Tibial artery (tissue), 4 donors: ENCODE results near the gene SRRM5.
"Not testable (repeated sequence)": the region's sequence is repeated elsewhere in the genome, so short reads cannot be mapped to it uniquely, and the experiment has no call there.

Experiments used
- DNase-seq, 2 donors: peaks; one replicate each; pipeline ENCODE4 v3.0.0-alpha.2; 2019
- H3K27ac ChIP-seq, 2 donors: fragments of 200-600 bp; sonication (generic) in 1 of 2; 1 replicate in 1 of 2; 2 replicates in 1 of 2; pipeline ENCODE4 v1.5.1; 2018 to 2019; ENCODE audit warnings: mild to moderate bottlenecking in 1 of 2
- H3K27me3 ChIP-seq, 2 donors: fragments of 200-600 bp; sonication (generic) in 1 of 2; one replicate each; pipeline versions ENCODE4 v1.5.1 to v1.6.0; 2016 to 2019
- H3K36me3 ChIP-seq, 3 donors: fragments of 200-600 bp; sonication (generic) in 2 of 3; one replicate each; pipeline ENCODE4 v1.5.1; 2016 to 2019; ENCODE audit warnings: mild to moderate bottlenecking in 2 of 3
- H3K4me1 ChIP-seq, 4 donors: fragments of 200-600 bp; sonication (generic) in 2 of 4; 1 replicate in 3 of 4; 2 replicates in 1 of 4; pipeline ENCODE4 v1.5.1; 2016 to 2019
- H3K4me3 ChIP-seq, 2 donors: fragments of 200-600 bp; sonication (generic) in 1 of 2; 1 replicate in 1 of 2; 2 replicates in 1 of 2; pipeline ENCODE4 v1.5.1; 2018 to 2019; ENCODE audit warnings: mild to moderate bottlenecking in 2 of 2
- H3K9me3 ChIP-seq, 3 donors: fragments of 200-600 bp; sonication (generic) in 1 of 3; one replicate each; pipeline ENCODE4 v1.5.1; 2016 to 2019
- intact Hi-C: fragments of 100-400 bp; cut with DNase I; formaldehyde crosslinking; loops from one replicate; pipeline ENCODE4 v1.15.0; 2023; ENCODE audit warnings: low total_unique reads
- TF ChIP-seq, protein P1 (sequence below), 2 experiments: fragments of 200-600 bp in 1 of 2; fragments of 450-650 bp in 1 of 2; IDR thresholded peaks; one replicate each; pipeline ENCODE4 v1.5.1; 2017 to 2019; ENCODE audit warnings: antibody characterized with exemption in 2 of 2, mild to moderate bottlenecking in 1 of 2, moderate library complexity in 1 of 2

SRRM5 gene

DNA sequence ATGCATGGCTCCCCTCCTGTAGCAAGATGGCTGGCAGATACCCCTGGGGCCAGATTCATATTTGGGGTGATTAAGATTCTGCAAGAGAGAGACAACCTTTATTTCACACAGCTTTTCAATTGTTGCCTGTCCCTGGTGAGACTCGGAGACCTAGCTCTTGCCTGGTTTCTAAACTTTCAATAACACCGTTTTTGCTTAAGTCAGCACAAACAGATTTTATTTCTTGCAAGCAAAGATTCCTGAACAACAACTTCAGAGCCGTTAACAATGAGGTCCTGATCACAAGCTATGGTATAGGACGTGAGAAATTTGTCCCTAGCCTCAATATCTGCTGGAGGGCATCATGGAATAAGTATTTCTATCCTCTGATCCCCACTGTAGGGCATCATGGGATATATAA lies 30.6 kb downstream of the SRRM5 start:
- TF ChIP-seq, protein P1, sequence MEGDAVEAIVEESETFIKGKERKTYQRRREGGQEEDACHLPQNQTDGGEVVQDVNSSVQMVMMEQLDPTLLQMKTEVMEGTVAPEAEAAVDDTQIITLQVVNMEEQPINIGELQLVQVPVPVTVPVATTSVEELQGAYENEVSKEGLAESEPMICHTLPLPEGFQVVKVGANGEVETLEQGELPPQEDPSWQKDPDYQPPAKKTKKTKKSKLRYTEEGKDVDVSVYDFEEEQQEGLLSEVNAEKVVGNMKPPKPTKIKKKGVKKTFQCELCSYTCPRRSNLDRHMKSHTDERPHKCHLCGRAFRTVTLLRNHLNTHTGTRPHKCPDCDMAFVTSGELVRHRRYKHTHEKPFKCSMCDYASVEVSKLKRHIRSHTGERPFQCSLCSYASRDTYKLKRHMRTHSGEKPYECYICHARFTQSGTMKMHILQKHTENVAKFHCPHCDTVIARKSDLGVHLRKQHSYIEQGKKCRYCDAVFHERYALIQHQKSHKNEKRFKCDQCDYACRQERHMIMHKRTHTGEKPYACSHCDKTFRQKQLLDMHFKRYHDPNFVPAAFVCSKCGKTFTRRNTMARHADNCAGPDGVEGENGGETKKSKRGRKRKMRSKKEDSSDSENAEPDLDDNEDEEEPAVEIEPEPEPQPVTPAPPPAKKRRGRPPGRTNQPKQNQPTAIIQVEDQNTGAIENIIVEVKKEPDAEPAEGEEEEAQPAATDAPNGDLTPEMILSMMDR (IDR thresholded peaks at IDR 0.05): no peak
- no peak overlapping the region for H3K4me3 ChIP-seq
- H3K27ac ChIP-seq: no peak overlapping the region
- peaks cover 0 to 14% (median 8%) of the 10 kb centered on the region in 3 donors for H3K36me3 ChIP-seq
- intact Hi-C loops: no loop called here
- H3K4me1 ChIP-seq: peaks cover 0 to 16% (median 10%) of the 10 kb centered on the region in 4 donors
- H3K9me3 ChIP-seq: no peaks in the 10 kb centered on the region
- no peak for DNase-seq
- peaks cover 0 to 35% of the 10 kb centered on the region in 2 donors for H3K27me3 ChIP-seq

DNA sequence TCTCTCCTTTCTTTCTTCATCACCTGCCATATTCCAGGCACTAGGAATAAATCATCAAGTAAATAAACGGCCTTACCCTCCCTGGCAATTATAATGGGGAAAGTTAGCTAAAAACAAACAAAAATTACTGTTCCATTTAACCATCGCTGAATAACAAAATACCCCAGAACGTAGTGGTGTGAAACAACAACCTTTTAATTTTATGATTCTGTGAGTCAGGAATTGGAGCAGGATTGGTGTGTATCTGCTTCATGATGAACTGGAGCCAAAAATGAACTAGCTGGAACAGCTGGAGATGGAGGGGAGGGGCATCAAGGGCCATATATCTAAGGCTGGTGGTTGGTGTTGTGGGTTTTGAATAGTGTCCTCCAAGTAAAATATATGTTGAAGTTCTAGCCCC lies 31.4 kb downstream of the SRRM5 start:
- peaks cover 0 to 16% (median 10%) of the 10 kb centered on the region in 4 donors for H3K4me1 ChIP-seq
- H3K27me3 ChIP-seq: peaks cover 0 to 34% of the 10 kb centered on the region in 2 donors
- H3K27ac ChIP-seq: no peak overlapping the region
- H3K4me3 ChIP-seq: no peak overlapping the region
- H3K9me3 ChIP-seq: no peaks in the 10 kb centered on the region
- peaks cover 0 to 17% (median 13%) of the 10 kb centered on the region in 3 donors for H3K36me3 ChIP-seq
- intact Hi-C loops: no loop called here
- TF ChIP-seq, protein P1 (IDR thresholded peaks at IDR 0.05): no peak
- no peak for DNase-seq

DNA sequence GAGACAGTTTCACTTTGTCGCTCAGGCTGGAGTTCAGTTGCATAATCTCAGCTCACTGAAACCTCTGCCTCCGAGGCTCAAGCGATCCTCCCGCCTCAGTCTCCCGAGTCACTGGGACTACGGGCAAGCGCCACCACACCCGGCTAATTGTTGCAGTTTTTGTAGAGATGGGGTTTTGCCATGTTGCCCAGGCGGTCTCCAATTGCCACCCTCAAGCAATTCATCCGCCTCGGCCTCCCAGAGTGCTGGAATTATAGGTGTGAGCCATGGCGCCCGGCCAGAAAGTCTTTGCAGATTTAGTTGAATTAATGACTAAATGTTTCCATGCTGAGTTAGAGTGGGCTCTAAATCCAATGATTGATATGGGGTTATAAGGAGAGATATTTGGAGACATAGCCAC lies 32.3 kb downstream of the SRRM5 start:
- Histone ChIP-seq H3K4me3 (no peak overlapping the region), H3K4me1 (peaks cover 0 to 13% (median 9%) of the 10 kb centered on the region in 4 donors), H3K27me3 (peaks cover 0 to 26% of the 10 kb centered on the region in 2 donors), H3K36me3 (peaks cover 6 to 25% (median 22%) of the 10 kb centered on the region in 3 donors), H3K9me3 (no peaks in the 10 kb centered on the region), H3K27ac (no peak overlapping the region)
- DNase-seq: no peak
- TF ChIP-seq, protein P1 (IDR thresholded peaks at IDR 0.05): no peak
- intact Hi-C loops: no loop called here

DNA sequence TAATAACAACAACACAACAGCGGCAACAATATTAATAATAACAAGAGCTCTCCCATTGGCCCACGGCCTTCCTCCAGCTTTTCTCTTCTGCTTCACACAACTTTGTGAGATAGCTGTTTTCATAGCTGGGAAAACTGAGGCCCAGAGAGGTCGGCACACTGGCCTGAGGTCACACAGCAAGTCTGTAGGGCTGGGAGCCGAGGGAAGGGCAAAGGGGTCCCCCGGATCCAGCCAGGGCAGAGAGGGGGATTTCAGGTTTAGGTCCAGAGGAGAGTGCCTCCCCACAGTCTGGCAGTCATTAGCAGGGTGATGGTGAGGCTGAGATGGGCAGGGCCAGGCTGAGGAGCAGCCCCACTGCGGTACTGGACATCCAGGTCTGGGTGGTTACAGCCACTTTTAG lies 36.7 kb downstream of the SRRM5 start:
- Histone ChIP-seq H3K27ac (no peak overlapping the region), H3K36me3 (peaks cover 12 to 48% (median 44%) of the 10 kb centered on the region in 3 donors), H3K9me3 (no peaks in the 10 kb centered on the region), H3K4me1 (no peaks in the 10 kb centered on the region), H3K27me3 (no peaks in the 10 kb centered on the region), H3K4me3 (no peak overlapping the region)
- TF ChIP-seq, protein P1 (IDR thresholded peaks at IDR 0.05): no peak
- no peak for DNase-seq
- intact Hi-C loops: no loop called here

DNA sequence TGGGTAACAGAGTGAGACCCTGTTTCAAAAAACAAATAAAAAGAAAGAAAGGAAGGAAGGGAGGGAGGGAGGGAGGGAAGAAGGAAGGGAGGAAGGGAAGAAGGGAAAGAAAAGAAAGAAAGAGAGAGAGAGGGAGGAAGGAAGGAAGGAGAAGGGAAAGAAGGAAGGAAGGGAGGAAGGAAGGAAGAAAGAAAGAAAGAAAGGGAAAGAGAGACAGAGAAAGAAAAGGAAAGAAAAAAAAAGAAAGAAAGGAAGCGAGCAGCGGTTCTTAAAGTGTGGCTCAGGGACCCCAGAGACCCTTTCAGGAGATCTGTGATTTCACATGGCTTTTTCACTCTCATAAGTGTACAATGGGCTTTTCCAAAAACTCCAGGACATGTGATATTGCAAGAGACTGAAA lies 37.6 kb downstream of the SRRM5 start:
- H3K9me3 ChIP-seq: no peaks in the 10 kb centered on the region
- no peaks in the 10 kb centered on the region for H3K4me1 ChIP-seq
- no peak overlapping the region for H3K4me3 ChIP-seq
- no peaks in the 10 kb centered on the region for H3K27me3 ChIP-seq
- no peak overlapping the region for H3K27ac ChIP-seq
- TF ChIP-seq, protein P1 (IDR thresholded peaks at IDR 0.05): no peak
- no peak for DNase-seq
- peaks cover 18 to 57% (median 52%) of the 10 kb centered on the region in 3 donors for H3K36me3 ChIP-seq
- intact Hi-C loops: no loop called here

DNA sequence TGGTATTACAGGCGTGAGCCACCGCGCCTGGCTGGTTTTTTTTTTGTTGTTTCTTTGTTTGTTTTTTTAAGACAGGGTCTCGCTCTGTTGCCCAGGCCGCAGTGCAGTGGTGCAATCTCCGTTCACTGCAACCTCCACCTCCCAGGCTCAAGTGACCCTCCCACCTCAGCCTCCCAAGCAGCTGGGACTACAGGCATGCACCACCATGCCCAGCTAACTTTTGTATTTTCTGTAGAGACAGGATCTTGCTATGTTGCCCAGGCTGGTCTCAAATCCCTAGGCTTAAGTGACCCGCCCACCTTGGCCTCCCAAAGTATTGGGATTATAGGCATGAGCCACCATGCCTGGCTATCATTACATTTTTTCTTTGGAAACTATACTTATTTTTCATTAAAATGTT lies 38.4 kb downstream of the SRRM5 start:
- H3K4me1 ChIP-seq, H3K27me3 ChIP-seq, H3K27ac ChIP-seq, H3K4me3 ChIP-seq, intact Hi-C loops, H3K9me3 ChIP-seq, DNase-seq: not testable (repeated sequence)
- peaks cover 19 to 62% (median 59%) of the 10 kb centered on the region in 3 donors for H3K36me3 ChIP-seq
